Measurements from ENCODE around the gene COQ10A. TPM values are rescaled to one million over a fixed set of nuclear protein-coding genes. Genes with fewer than 3 reads are reported as not detected.
A peak's percentile ranks its signal among the peaks of the same experiment; 100 is the strongest.

COQ10A gene
- total and polyA plus RNA-seq, 9 of the 15 experiments (the other 6 are each of a cell fraction or from before 2014, with no cell fraction given), result 3.1 to 26.4 (median 12.7) TPM

GRCh38 chr12:56266693-56267442, at the start of gene COQ10A (continued):
- TF ChIP-seq BRF2 (IDR thresholded peaks at IDR 0.05; ENCODE audit: borderline replicate concordance, insufficient read depth, insufficient read length) (no peak), KAT8 (IDR thresholded peaks at IDR 0.05; ENCODE audit: low read depth) (no peak), CXXC5 (CRISPR knock-in tag; IDR thresholded peaks at IDR 0.05) (peak; percentile 83), KHSRP (IDR thresholded peaks at IDR 0.05) (no peak), ZNF133 (CRISPR knock-in tag; IDR thresholded peaks at IDR 0.05) (no peak), PYGO2 (tag; IDR thresholded peaks at IDR 0.05) (no peak), SAFB (IDR thresholded peaks at IDR 0.05; ENCODE audit: borderline replicate concordance, low read depth, low read length) (no peak), MEF2D (tag; conservative IDR thresholded peaks at IDR 0.05; ENCODE audit: low read depth) (no peak), ELF4 (CRISPR knock-in tag; IDR thresholded peaks at IDR 0.05) (0 out of 2 replicates have a peak, but pooled peaks have one; percentile 49), CHAMP1 (IDR thresholded peaks at IDR 0.05) (no peak), ZNF354B (CRISPR knock-in tag; IDR thresholded peaks at IDR 0.05) (no peak), ZNF76 (CRISPR knock-in tag; IDR thresholded peaks at IDR 0.05; ENCODE audit: borderline replicate concordance) (0 out of 2 replicates have a peak, but pooled peaks have one; percentile 20), SRSF3 (IDR thresholded peaks at IDR 0.05; ENCODE audit: insufficient read depth, low read length) (no peak), HES1 (IDR thresholded peaks at IDR 0.05; ENCODE audit: low read depth) (no peak), KDM1A (IDR thresholded peaks at IDR 0.05) (no peak), POLR2G (IDR thresholded peaks at IDR 0.05; ENCODE audit: low read depth, low read length) (peak; percentile 98), DDX20 (tag; IDR thresholded peaks at IDR 0.05; ENCODE audit: low read depth) (no peak), HMGXB4 (CRISPR knock-in tag; IDR thresholded peaks at IDR 0.05) (no peak), FOXJ2 (tag; IDR thresholded peaks at IDR 0.05) (no peak), SPI1 (IDR thresholded peaks at IDR 0.05; ENCODE audit: borderline replicate concordance, low read depth, low read length) (peak; percentile 76), TGIF2 (CRISPR knock-in tag; IDR thresholded peaks at IDR 0.05) (no peak), ZNF780A (CRISPR knock-in tag; IDR thresholded peaks at IDR 0.05) (no peak), SMAD1 (IDR thresholded peaks at IDR 0.05; ENCODE audit: low read depth, low read length, partially characterized antibody) (no peak), MXI1 (IDR thresholded peaks at IDR 0.05; ENCODE audit: low read depth, low read length) (no peak)

Measured in K562 (cell line).